Activated CD4-positive, CD25-positive, alpha-beta regulatory T cell treated with anti-CD3 and anti-CD28 coated beads, Interleukin-2, amount 50 U/mL, for 16 hours (primary cell): ENCODE data around the gene ACP4.
A peak's percentile ranks its signal among the peaks of the same experiment; 100 is the strongest.
"Not testable (repeated sequence)": the region's sequence is repeated elsewhere in the genome, so short reads cannot be mapped to it uniquely, and the experiment has no call there.

Source experiments
- DNase-seq: peaks from one replicate; pipeline ENCODE4 v3.0.0-alpha.2; 2020; ENCODE audit warnings: low read depth, low spot score

ACP4 gene

DNA sequence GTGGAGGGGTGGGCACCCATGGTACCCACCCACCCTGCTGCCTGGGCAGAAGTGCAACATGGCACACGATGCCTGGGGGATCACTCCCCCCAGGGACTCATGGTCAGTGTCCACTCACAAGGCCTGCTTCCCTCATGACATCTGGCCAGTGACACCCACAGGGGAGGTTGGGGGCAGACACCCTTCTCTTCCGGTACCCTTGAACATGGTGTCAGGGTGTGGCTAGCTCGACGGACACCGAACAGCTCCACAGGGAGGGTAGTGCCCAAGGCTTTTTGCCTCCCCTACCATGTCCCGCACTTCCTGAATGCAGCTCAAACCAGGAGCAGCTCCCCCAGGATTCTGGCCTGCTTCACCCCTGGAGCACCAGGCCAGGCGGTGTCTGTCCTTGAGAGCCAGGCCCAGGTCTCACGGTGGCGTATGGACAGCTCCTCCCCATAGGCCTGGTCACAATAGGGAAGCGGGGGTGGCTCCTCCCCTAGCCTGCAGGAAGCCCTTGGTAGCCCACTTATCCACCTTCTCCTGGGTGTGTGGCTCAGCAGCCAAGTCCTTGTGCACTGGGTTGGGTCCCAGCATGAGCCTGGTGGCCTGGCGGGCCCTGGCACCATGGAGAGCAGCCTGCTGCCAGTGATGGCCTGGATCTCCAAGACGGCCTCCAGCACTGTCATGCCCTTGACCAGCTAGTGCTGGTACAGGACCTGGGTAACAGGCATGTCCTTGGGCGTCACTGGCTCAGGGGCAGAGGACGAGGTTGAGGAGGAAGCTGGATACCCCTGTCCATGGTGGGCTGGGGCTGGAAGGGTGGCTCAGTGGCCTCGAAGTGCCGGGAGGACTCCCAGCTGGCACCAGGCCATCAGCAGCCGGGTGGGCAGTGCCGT lies 7.8 kb downstream of the ACP4 start:
- DNase-seq = no peak

DNA sequence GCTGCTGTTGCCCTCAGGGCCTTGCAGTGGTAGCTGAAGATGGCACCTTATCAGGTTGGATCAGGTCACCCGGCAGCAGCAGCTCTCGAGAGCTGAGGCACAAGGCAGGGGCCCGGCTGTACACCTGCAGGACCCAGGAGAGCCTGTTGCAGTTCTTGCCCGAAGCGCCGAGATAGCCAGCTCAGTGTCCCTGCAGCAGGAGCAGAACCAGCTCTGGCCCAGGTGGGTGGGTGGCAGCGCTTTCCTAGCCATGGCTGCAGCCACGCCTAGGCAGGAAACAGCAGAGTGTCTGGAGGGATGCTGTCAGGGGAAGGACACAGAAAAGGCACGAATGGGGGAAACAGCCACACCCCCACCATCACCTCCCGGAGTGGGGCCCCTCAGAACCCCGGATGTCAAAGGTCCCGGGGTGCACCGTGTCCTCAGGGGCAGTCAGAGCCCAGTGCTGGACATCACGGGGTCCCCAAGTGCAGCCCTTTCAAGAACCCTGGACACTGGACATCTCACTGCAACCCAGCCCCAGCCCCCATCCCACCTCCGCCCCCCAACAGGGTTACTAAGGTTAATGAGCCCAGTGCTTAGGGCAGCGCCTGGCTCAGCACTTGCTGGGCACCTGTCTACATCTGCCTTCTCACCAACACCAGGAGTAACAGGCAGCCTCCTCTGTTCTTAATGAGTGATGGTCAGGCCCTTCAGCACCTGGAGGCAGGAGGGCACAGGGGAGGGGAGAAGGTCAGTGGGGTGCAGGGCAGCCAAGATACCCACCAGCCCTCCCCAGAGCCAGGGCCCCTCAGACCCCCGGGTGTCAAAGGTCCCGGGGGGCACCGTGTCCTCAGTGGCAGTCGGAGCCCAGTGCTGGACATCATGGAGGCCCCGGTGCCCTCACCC lies 8.7 kb downstream of the ACP4 start:
- DNase-seq = no peak

GRCh38 chr19:50799547-50799851 lies 9.3 kb downstream of the ACP4 start:
- DNase-seq = no peak

GRCh38 chr19:50801107-50801506 lies 10.9 kb downstream of the ACP4 start:
- DNase-seq = no peak

DNA sequence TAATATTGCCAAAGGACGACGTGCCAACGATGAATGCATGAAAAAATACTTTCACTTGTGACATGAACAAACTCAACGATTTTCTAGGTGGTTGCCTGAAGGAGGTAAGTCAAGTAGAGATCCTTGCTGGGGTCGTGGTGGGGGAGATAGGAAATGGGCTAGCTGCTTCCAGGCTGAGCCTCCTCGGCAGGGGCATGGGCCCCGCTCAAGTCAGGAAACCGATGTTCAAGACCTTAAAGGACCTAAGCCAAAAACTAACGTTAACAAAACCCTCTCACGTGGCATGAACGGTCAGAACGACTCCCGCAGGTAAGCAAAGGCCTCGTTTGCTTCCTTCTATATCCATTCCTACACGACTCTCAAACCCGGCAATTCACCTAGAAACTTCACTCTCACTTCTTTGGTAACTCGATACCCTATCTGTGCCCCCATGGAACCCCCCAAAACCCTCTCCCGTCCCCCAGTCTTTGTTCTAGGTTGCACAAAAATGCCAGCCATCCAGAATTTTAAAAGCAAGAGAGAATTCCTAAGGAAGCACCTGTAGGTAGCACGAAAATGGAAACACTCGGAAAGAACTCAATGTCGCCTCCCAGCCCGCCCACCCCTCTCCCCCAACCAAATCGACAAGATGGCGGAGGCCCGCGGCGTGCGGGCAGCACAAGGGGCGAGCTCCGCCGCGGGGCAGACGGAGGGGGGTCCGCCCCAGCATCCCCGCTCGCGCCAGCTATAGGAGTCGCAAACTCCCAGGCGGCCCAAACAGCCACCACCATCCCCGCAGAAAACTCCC lies 13.6 kb downstream of the ACP4 start:
- peak; percentile 12 for DNase-seq

- DNase-seq = peak; percentile 94
These were observed 14.4 kb downstream of the ACP4 start for GRCh38 chr19:50804420-50805272.

DNA sequence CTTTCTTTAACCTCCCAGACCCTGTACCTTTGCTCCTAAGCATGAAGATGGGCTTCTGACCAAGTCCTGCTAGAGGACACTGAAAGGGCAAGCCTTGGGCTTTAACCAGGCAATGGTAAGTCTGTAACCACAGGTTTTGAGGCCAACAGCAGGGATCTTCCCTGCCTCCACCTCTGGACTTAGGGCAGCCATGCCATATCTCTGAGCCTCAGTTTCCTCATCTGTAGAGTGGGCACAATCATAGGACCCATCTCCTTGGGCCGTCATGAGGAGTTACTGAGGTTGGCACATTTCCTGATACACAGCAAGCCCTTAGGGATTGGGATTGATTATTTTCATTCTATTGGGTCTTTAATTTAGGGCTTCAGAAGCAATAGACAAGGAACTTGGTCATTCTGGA lies 18.6 kb downstream of the ACP4 start:
- DNase-seq = no peak

- DNase-seq = not testable (repeated sequence)
These were observed 21.5 kb downstream of the ACP4 start for GRCh38 chr19:50811622-50812238.

DNA sequence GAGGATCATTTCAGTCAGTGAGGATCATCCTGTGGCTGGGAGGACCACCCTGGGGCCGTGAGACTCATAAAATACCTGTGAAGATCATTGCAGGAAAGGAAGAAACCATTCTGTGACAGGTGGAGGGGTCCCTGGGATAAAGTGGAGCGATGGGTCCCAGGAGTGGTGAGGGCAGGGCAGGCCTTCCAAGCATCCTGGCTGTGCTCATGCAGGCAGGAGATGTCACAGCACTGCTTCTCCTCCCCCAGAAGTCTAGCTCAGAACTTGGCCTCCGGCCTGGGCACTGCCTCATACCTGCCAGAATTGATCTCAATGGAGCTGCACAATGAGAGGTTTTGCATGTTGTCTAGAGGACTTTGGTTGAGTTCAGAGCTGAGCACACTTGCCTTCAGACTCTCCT lies 22.3 kb downstream of the ACP4 start:
- DNase-seq = no peak

- DNase-seq = no peak
These were observed 24.7 kb downstream of the ACP4 start for GRCh38 chr19:50814883-50815282.

GRCh38 chr19:50815439-50815838 lies 25.2 kb downstream of the ACP4 start:
- no peak for DNase-seq

- peak; percentile 16 for DNase-seq
These were observed 28.0 kb downstream of the ACP4 start for GRCh38 chr19:50817941-50818858.

DNA sequence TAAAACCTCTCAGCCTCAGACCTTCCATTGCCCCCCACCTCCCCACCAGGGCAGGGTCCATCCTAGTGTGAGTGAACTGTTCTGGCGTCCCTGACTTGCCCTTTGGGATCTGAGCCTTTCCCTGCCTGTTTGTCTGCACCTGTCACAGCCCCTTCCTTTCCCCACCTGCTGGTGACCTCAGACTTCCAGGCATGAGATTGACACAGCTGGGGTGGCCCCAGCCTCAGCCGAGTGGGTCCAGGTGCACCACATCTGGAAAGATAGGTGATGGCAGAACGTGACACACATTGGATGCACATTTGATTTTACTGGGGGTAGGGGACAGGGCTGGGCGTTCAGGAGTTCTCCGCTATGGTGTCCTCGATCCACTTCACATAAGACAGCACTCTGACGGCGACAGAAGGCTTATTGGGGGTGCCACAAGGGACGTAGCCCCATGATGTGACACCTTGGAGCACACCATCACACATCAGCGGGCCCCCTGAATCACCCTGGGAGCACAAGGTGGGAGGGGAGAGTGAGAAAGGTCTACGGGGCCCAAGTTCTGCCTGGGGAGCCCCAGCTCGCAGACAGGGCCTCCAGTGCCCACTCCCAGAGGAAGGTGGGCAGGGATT lies 28.8 kb downstream of the ACP4 start:
- DNase-seq = no peak

GRCh38 chr19:50819636-50820035 lies 29.4 kb downstream of the ACP4 start:
- DNase-seq = no peak

GRCh38 chr19:50820086-50820485 lies 29.9 kb downstream of the ACP4 start:
- no peak for DNase-seq

- DNase-seq = no peak
These were observed 30.5 kb downstream of the ACP4 start for GRCh38 chr19:50820549-50821247.

GRCh38 chr19:50821248-50821612 lies 31.0 kb downstream of the ACP4 start:
- no peak for DNase-seq

GRCh38 chr19:50821622-50822021 lies 31.4 kb downstream of the ACP4 start:
- DNase-seq = no peak
